A549 treated with DMSO at 1 μM for 4 hours (cell line): ENCODE measurements around the gene OR6F1. TPM values are rescaled to one million over a fixed set of nuclear protein-coding genes. Genes with fewer than 3 reads are reported as not detected.

Source experiments
- total RNA-seq: library from RNA; stranded (reverse); fragments of 200-300 nt; extraction: Qiagen RNA extraction; gene quantifications from 5 replicates; pipeline ENCODE4 v1.2.3, GENCODE V29; 2022; ENCODE audit warnings: low read depth

OR6F1 gene
- not detected in 5 replicates for total RNA-seq

GRCh38 chr1:247716546-247716945, at the start of gene OR6F1:
TSS of gene OR6F1 (minus strand) at chr1:247716646. CDS start at chr1:247712755, 3,891 bp downstream.

GRCh38 chr1:247760456-247760855, 44.0 kb upstream of the OR6F1 start, which contains the start of gene OR1C1:
TSS of gene OR1C1 (minus strand) at chr1:247760556. CDS start at chr1:247758406, 2,150 bp downstream.

GRCh38 chr1:247748041-247748440, 31.6 kb upstream of the OR6F1 start, which contains the start of gene OR14A2:
TSS of gene OR14A2 (minus strand) at chr1:247748141.

GRCh38 chr1:247738315-247738714, 21.9 kb upstream of the OR6F1 start, which contains the start of gene OR14K1:
TSS of gene OR14K1 (plus strand) at chr1:247738615. CDS start at chr1:247738615, 0 bp downstream.

GRCh38 chr1:247679639-247680038, 36.8 kb downstream of the OR6F1 start, which contains the start of gene OR13G1:
TSS of gene OR13G1 (minus strand) at chr1:247679739. CDS start at chr1:247673041, 6,698 bp downstream.

Other genes starting within 250 kb of the OR6F1 start
- not detected in 5 replicates for gene OR2C3, start 180.2 kb downstream of the OR6F1 start, total RNA-seq
- not detected in 5 replicates for gene GCSAML, start 167.5 kb downstream of the OR6F1 start, total RNA-seq
- not detected in 5 replicates for gene OR2G2, start 128.3 kb downstream of the OR6F1 start, total RNA-seq
- not detected in 5 replicates for gene OR2G3, start 111.1 kb downstream of the OR6F1 start, total RNA-seq
- gene OR13G1, start 36.9 kb downstream of the OR6F1 start, total RNA-seq = not detected in 5 replicates
- not detected in 5 replicates for gene OR14K1, start 22.0 kb upstream of the OR6F1 start, total RNA-seq
- not detected in 5 replicates for gene OR14A2, start 31.5 kb upstream of the OR6F1 start, total RNA-seq
- gene OR1C1, start 43.9 kb upstream of the OR6F1 start, total RNA-seq = not detected in 5 replicates
- gene OR14A16, start 107.5 kb upstream of the OR6F1 start, total RNA-seq = not detected in 5 replicates
- not detected in 5 replicates for gene OR11L1, start 125.2 kb upstream of the OR6F1 start, total RNA-seq
- gene TRIM58, start 140.5 kb upstream of the OR6F1 start, total RNA-seq = not detected in 5 replicates
- not detected in 5 replicates for gene OR2W3, start 178.9 kb upstream of the OR6F1 start, total RNA-seq
- gene OR2T8, start 203.6 kb upstream of the OR6F1 start, total RNA-seq = not detected in 5 replicates
- not detected in 5 replicates for gene OR2AJ1, start 208.2 kb upstream of the OR6F1 start, total RNA-seq
- not detected in 5 replicates for gene OR2L8, start 232.2 kb upstream of the OR6F1 start, total RNA-seq
- gene OR2AK2, start 248.6 kb upstream of the OR6F1 start, total RNA-seq = not detected in 5 replicates